ENCODE results near the gene PNPO.

GRCh38 chr17:47975189-47975822 is 33.9 kb downstream of the PNPO start:
- TF ChIP-seq JUND (IDR thresholded peaks at IDR 0.05) = no peak
- TF ChIP-seq MAX (IDR thresholded peaks at IDR 0.05; ENCODE audit: low read depth) = no peak
- TF ChIP-seq YY1 (IDR thresholded peaks at IDR 0.05; ENCODE audit: low read depth) = no peak
- no peak for TF ChIP-seq REST (IDR thresholded peaks at IDR 0.05; ENCODE audit: low read depth, low read length)
- TF ChIP-seq CTCF (IDR thresholded peaks at IDR 0.05) = no peak
- no peak for TF ChIP-seq SMC3 (IDR thresholded peaks at IDR 0.05; ENCODE audit: low read depth, low read length)
- no peak for TF ChIP-seq MXI1 (IDR thresholded peaks at IDR 0.05; ENCODE audit: low read depth, low read length)
- no peak for TF ChIP-seq ELF1 (IDR thresholded peaks at IDR 0.05)
- no peak for TF ChIP-seq TAF1 (IDR thresholded peaks at IDR 0.05; ENCODE audit: borderline replicate concordance, low read depth, low read length)
- no peak for TF ChIP-seq POLR2AphosphoS5 (IDR thresholded peaks at IDR 0.05; ENCODE audit: low read depth, low read length)
